ENCODE data around the gene SLCO3A1. TPM values are rescaled to one million over a fixed set of nuclear protein-coding genes. Genes with fewer than 3 reads are reported as not detected.

Gene SLCO3A1
- total and polyA plus RNA-seq, 2 of the 8 experiments (the other 6 are each of a cell fraction or from before 2014, with no cell fraction given), result 15.1 to 20.4 TPM

- peak; percentile 39 for FAIRE-seq
These were observed 128.6 kb downstream of the SLCO3A1 start for GRCh38 chr15:91981821-91982800.

More at GRCh38 chr15:91981821-91982800, 128.6 kb downstream of the SLCO3A1 start:
- no peak overlapping the region for H3K4me3 ChIP-seq (ENCODE audit: extremely low read depth in 1 of 4, insufficient read depth in 2 of 4, low read depth in 3 of 4, low read length in 4 of 4)
- H3K27me3 ChIP-seq (replicated peaks in 1 of 4; ENCODE audit: control insufficient read depth in 3 of 4, extremely low read depth in 1 of 4, insufficient read depth in 3 of 4, low read length in 3 of 4), result no peaks in the 10 kb centered on the region
- no peaks in the 10 kb centered on the region; the same call in 1 of the 2 replicates for H3K79me1 ChIP-seq (ENCODE audit: low read depth, low read length)
- peak overlapping the region; percentile 25 for H3K4ac ChIP-seq (replicated peaks; ENCODE audit: insufficient read length, low read depth, low read length)
- no peaks in the 10 kb centered on the region for H3K9me3 ChIP-seq (ENCODE audit: insufficient read depth in 2 of 2, low read depth in 1 of 2, low read length in 1 of 2)
- H2AK5ac ChIP-seq (ENCODE audit: low read depth, low read length), result peak overlapping the region; percentile 76; the same call in 1 of the 2 replicates
- peaks cover 0 to 3% (median 0%) of the 10 kb centered on the region in 4 experiments; a peak in 1 of 7 replicates for H3K4me1 ChIP-seq (replicated peaks in 1 of 4; ENCODE audit: control insufficient read depth in 3 of 4, insufficient read depth in 4 of 4, low read length in 3 of 4)
- no peak for DNase-seq (ENCODE audit: low read depth in 1 of 2, low spot score in 2 of 2)
- no peak overlapping the region for H4K91ac ChIP-seq (replicated peaks; ENCODE audit: insufficient read length, low read length)
- H4K20me1 ChIP-seq (replicated peaks in 1 of 2; ENCODE audit: control insufficient read depth in 1 of 2, insufficient read depth in 2 of 2, low read length in 2 of 2), result no peaks in the 10 kb centered on the region
- no peak overlapping the region for H2AFZ ChIP-seq (ENCODE audit: low read length)
- H3K23ac ChIP-seq (ENCODE audit: insufficient read length), result no peak overlapping the region
- no peak overlapping the region for H3K56ac ChIP-seq (replicated peaks; ENCODE audit: insufficient read length, low read depth, low read length)
- H3K9ac ChIP-seq (replicated peaks in 1 of 4; ENCODE audit: extremely low read depth in 1 of 4, low read depth in 3 of 4, low read length in 3 of 4), result no peak overlapping the region
- no peak overlapping the region for H4K8ac ChIP-seq (ENCODE audit: extremely low read depth, insufficient read depth, low read length)
- H3K79me2 ChIP-seq (ENCODE audit: control insufficient read depth in 1 of 2, insufficient read depth in 2 of 2, low read length in 2 of 2), result no peaks in the 10 kb centered on the region
- no peak overlapping the region for H3K14ac ChIP-seq (ENCODE audit: insufficient read length)
- no peak overlapping the region for H4K5ac ChIP-seq (ENCODE audit: insufficient read length, low read depth, low read length)
- H2BK15ac ChIP-seq (ENCODE audit: low read length), result no peak overlapping the region
- no peak overlapping the region for H2BK120ac ChIP-seq (replicated peaks; ENCODE audit: low read depth, low read length)
- ChIA-PET POLR2A (ENCODE audit: partially characterized antibody) (interaction anchor here (0.9 kb wide), 1 partner anchor 128 kb away, joined by 3 read pairs; no protein-coding TSS in a partner anchor), CTCF (ENCODE audit: partially characterized antibody) (interaction anchor here (0.6 to 7.3 kb wide), 9 partner anchors 9 to 192 kb away, joined by 3 to 52 read pairs (median 4); no protein-coding TSS in a partner anchor)
- H2BK12ac ChIP-seq (ENCODE audit: low read depth, low read length), result no peak overlapping the region
- no peaks in the 10 kb centered on the region for H3K23me2 ChIP-seq (ENCODE audit: low read depth, low read length)
- H2BK5ac ChIP-seq (ENCODE audit: low read depth, low read length), result no peak overlapping the region
- H2BK20ac ChIP-seq (ENCODE audit: low read length), result 0 out of 2 replicates have a peak overlapping the region, but pooled peaks have one; percentile 53
- H3K18ac ChIP-seq (ENCODE audit: extremely low read depth, low read length), result no peak overlapping the region
- H3K4me2 ChIP-seq (ENCODE audit: insufficient read depth in 1 of 2, low read depth in 2 of 2, low read length in 2 of 2), result no peak overlapping the region
- H3K27ac ChIP-seq (ENCODE audit: low read depth, low read length), result no peak overlapping the region
- WGBS, 2 experiments (ENCODE audit: extremely low coverage in 1 of 2, insufficient coverage in 1 of 2, insufficient read length in 1 of 2, insufficient replicate concordance in 2 of 2, low coverage in 1 of 2, low lambda C conversion rate in 2 of 2, missing lambda C conversion rate in 1 of 2), result 85% methylated on average over 10 of the region's 10 CpGs; no CpG with 5 or more reads in 1 of the 2 experiments
- H3K36me3 ChIP-seq (ENCODE audit: control insufficient read depth in 2 of 4, insufficient read depth in 4 of 4, low read length in 3 of 4), result no peaks in the 10 kb centered on the region
- TF ChIP-seq CBX5 (IDR thresholded peaks at IDR 0.05; ENCODE audit: low read depth, low read length), result no peak
- peak; percentile 19 to 32; a peak in 2 of 4 replicates for TF ChIP-seq RAD21 (IDR thresholded peaks at IDR 0.05 in 1 of 2, conservative IDR thresholded peaks at IDR 0.05 in 1 of 2; ENCODE audit: low read depth in 2 of 2, low read length in 2 of 2)
